SU-DHL-6 (cell line): Measurements from ENCODE around the gene CALCB.
A peak's percentile ranks its signal among the peaks of the same experiment; 100 is the strongest.

Experiments used
- EZH2phosphoT487 ChIP-seq: fragments of 200-600 bp; sonication (generic), shearing (Covaris generic); conservative IDR thresholded peaks from 2 replicates; pipeline ENCODE4 v1.6.1; 2018; ENCODE audit warnings: mild to moderate bottlenecking, antibody characterized with exemption, low read length, moderate library complexity, mixed read lengths
- TF ChIP-seq, protein P1 (sequence below): fragments of 200-600 bp; sonication (generic); IDR thresholded peaks from one replicate; pipeline ENCODE4 v1.5.1; 2017; ENCODE audit warnings: antibody characterized with exemption, mild to moderate bottlenecking, low read length, moderate library complexity; ENCODE audit not compliant: insufficient read depth, poor library complexity, severe bottlenecking

GRCh38 chr11:15101072-15101709 lies 27.8 kb downstream of the CALCB start:
- TF ChIP-seq, protein P1, sequence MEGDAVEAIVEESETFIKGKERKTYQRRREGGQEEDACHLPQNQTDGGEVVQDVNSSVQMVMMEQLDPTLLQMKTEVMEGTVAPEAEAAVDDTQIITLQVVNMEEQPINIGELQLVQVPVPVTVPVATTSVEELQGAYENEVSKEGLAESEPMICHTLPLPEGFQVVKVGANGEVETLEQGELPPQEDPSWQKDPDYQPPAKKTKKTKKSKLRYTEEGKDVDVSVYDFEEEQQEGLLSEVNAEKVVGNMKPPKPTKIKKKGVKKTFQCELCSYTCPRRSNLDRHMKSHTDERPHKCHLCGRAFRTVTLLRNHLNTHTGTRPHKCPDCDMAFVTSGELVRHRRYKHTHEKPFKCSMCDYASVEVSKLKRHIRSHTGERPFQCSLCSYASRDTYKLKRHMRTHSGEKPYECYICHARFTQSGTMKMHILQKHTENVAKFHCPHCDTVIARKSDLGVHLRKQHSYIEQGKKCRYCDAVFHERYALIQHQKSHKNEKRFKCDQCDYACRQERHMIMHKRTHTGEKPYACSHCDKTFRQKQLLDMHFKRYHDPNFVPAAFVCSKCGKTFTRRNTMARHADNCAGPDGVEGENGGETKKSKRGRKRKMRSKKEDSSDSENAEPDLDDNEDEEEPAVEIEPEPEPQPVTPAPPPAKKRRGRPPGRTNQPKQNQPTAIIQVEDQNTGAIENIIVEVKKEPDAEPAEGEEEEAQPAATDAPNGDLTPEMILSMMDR, result peak; percentile 98
- no peak for TF ChIP-seq EZH2phosphoT487
